ENCODE measurements around the gene ZNF44.
A peak's percentile ranks its signal among the peaks of the same experiment; 100 is the strongest.
"Not testable (repeated sequence)": the region's sequence is repeated elsewhere in the genome, so short reads cannot be mapped to it uniquely, and the experiment has no call there.

ZNF44 gene

GRCh38 chr19:12314553-12314952 lies 19.9 kb upstream of the ZNF44 start:
- no peak overlapping the region for H3K4me3 ChIP-seq (ENCODE audit: low read length)
- DNase-seq (ENCODE audit: low read depth), result no peak
- no peak for TF ChIP-seq CTCF (conservative IDR thresholded peaks at IDR 0.05; ENCODE audit: low read depth, low read length)

- not testable (repeated sequence) for DNase-seq (ENCODE audit: low read depth); H3K4me3 ChIP-seq (ENCODE audit: low read length)
Observed at GRCh38 chr19:12308891-12309290, 14.2 kb upstream of the ZNF44 start.

GRCh38 chr19:12295191-12295590 lies 508 bp upstream of the ZNF44 start:
- H3K4me3 ChIP-seq (ENCODE audit: low read length), result peak overlapping the region; percentile 99
- no peak for TF ChIP-seq CTCF (conservative IDR thresholded peaks at IDR 0.05; ENCODE audit: low read depth, low read length)
- no peak for DNase-seq (ENCODE audit: low read depth)

- DNase-seq (ENCODE audit: low read depth), result peak; percentile 30
- TF ChIP-seq CTCF (conservative IDR thresholded peaks at IDR 0.05; ENCODE audit: low read depth, low read length), result no peak
- H3K4me3 ChIP-seq (ENCODE audit: low read length), result peak overlapping the region; percentile 99
Observed at GRCh38 chr19:12293777-12294248, 870 bp downstream of the ZNF44 start.

GRCh38 chr19:12289790-12290065 lies 5.0 kb downstream of the ZNF44 start:
- no peak for TF ChIP-seq CTCF (conservative IDR thresholded peaks at IDR 0.05; ENCODE audit: low read depth, low read length)
- H3K4me3 ChIP-seq (ENCODE audit: low read length), result no peak overlapping the region
- no peak for DNase-seq (ENCODE audit: low read depth)

GRCh38 chr19:12287958-12288500 lies 6.7 kb downstream of the ZNF44 start:
- no peak overlapping the region for H3K4me3 ChIP-seq (ENCODE audit: low read length)
- DNase-seq (ENCODE audit: low read depth), result no peak
- TF ChIP-seq CTCF (conservative IDR thresholded peaks at IDR 0.05; ENCODE audit: low read depth, low read length), result no peak

- TF ChIP-seq CTCF (conservative IDR thresholded peaks at IDR 0.05; ENCODE audit: low read depth, low read length), result no peak
- H3K4me3 ChIP-seq (ENCODE audit: low read length), result no peak overlapping the region
- DNase-seq (ENCODE audit: low read depth), result no peak
Observed at GRCh38 chr19:12284631-12285030, 10.1 kb downstream of the ZNF44 start.

GRCh38 chr19:12284226-12284625 lies 10.5 kb downstream of the ZNF44 start:
- TF ChIP-seq CTCF (conservative IDR thresholded peaks at IDR 0.05; ENCODE audit: low read depth, low read length), result no peak
- no peak overlapping the region for H3K4me3 ChIP-seq (ENCODE audit: low read length)
- DNase-seq (ENCODE audit: low read depth), result no peak
